SK-N-SH treated with all-trans-retinoic acid at 6 μM for 48 hours (cell line): ENCODE results near the gene FGD5.

ENCODE experiments used
- ARNTL ChIP-seq: fragments of 450-650 bp; formaldehyde crosslinking; IDR thresholded peaks from 2 replicates; pipeline ENCODE4 v1.5.0; 2020; ENCODE audit warnings: low read depth, mild to moderate bottlenecking, moderate library complexity, borderline replicate concordance
- POU6F1 ChIP-seq: fragments of 250-450 bp; sonication (Bioruptor Pico); IDR thresholded peaks from 2 replicates; pipeline ENCODE4 v1.8.0; 2021; ENCODE audit warnings: low read depth, mild to moderate bottlenecking, moderate library complexity, borderline replicate concordance
- PPARA ChIP-seq: fragments of 250-450 bp; sonication (Bioruptor Pico); IDR thresholded peaks from 2 replicates; pipeline ENCODE4 v1.5.0; 2020; ENCODE audit warnings: mild to moderate bottlenecking, borderline replicate concordance
- RARB ChIP-seq: fragments of 250-450 bp; sonication (Bioruptor Pico); IDR thresholded peaks from 2 replicates; pipeline ENCODE4 v1.8.0; 2021; ENCODE audit warnings: mild to moderate bottlenecking, moderate library complexity
- TOX ChIP-seq: fragments of 250-450 bp; sonication (Bioruptor Pico); IDR thresholded peaks from 2 replicates; pipeline ENCODE4 v1.8.0; 2021; ENCODE audit warnings: mild to moderate bottlenecking, moderate library complexity, borderline replicate concordance
- ZC3H10 ChIP-seq: fragments of 250-450 bp; sonication (Bioruptor Pico); IDR thresholded peaks from 2 replicates; pipeline ENCODE4 v1.5.1; 2021; ENCODE audit warnings: mild to moderate bottlenecking, moderate library complexity
- ZNF70 ChIP-seq: fragments of 450-650 bp; formaldehyde crosslinking; IDR thresholded peaks from 2 replicates; pipeline ENCODE4 v1.5.0; 2020; ENCODE audit warnings: mild to moderate bottlenecking, moderate library complexity
- TF ChIP-seq, protein P1 (sequence below): fragments of 250-450 bp; sonication (Bioruptor Pico); IDR thresholded peaks from 2 replicates; pipeline ENCODE4 v1.8.0; 2020; ENCODE audit warnings: mild to moderate bottlenecking, moderate library complexity, borderline replicate concordance

DNA sequence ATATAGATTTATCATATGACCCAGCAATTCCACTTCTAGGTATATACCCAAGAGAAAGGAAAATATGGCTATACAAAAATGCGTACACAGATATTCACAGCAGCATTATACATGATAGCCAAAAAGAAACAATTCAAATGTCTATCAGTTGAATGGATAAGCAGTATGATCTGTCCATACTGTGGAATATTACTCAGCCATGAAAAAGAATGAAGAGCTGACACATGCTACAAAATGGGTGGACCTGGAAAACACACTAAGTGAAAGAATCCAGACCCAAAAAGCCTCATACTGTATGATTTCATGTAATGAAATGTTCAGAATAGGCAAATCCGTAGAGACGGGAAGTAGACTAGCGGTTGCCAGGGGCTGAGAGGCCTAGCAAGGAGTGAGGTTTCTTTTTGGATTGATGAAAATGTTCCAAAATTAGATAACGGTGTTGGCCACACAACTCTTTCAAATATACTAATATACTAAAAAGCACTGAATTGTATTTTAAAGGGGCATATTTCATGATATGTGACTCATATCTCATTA, 33.4 kb downstream of the FGD5 start:
- TF ChIP-seq TOX (CRISPR knock-in tag) (no peak), ZNF70 (CRISPR knock-in tag) (no peak), ARNTL (CRISPR knock-in tag) (no peak), RARB (CRISPR knock-in tag) (no peak), PPARA (CRISPR knock-in tag) (no peak), POU6F1 (CRISPR knock-in tag) (no peak), ZC3H10 (CRISPR knock-in tag) (no peak)
- TF ChIP-seq, protein P1, sequence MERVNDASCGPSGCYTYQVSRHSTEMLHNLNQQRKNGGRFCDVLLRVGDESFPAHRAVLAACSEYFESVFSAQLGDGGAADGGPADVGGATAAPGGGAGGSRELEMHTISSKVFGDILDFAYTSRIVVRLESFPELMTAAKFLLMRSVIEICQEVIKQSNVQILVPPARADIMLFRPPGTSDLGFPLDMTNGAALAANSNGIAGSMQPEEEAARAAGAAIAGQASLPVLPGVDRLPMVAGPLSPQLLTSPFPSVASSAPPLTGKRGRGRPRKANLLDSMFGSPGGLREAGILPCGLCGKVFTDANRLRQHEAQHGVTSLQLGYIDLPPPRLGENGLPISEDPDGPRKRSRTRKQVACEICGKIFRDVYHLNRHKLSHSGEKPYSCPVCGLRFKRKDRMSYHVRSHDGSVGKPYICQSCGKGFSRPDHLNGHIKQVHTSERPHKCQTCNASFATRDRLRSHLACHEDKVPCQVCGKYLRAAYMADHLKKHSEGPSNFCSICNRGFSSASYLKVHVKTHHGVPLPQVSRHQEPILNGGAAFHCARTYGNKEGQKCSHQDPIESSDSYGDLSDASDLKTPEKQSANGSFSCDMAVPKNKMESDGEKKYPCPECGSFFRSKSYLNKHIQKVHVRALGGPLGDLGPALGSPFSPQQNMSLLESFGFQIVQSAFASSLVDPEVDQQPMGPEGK (CRISPR knock-in tag), result no peak
